GM10248 (cell line): ENCODE data around the gene CSTF2T.

Source experiments
- CTCF ChIA-PET: fragments of 300-600 bp; sonication (Branson Sonifier 250); formaldehyde crosslinking; extraction: SDS; loops from one replicate; lab custom pipeline; 2021; ENCODE audit warnings: antibody characterized with exemption; lab: Yijun Ruan, JAX
- POLR2A ChIA-PET: fragments of 350-650 bp; sonication (Branson Sonifier 250); formaldehyde crosslinking; extraction: SDS; loops from one replicate; lab custom pipeline; 2020; ENCODE audit warnings: antibody characterized with exemption; lab: Yijun Ruan, JAX
- DNase-seq: peaks from one replicate; pipeline ENCODE4 v3.0.0; 2012; ENCODE audit errors: extremely low spot score
- CTCF ChIP-seq: IDR thresholded peaks from 2 replicates; pipeline ENCODE4 v1.5.1; 2012; ENCODE audit warnings: mild to moderate bottlenecking, low read depth; ENCODE audit errors: extremely low read depth, missing control alignments, control extremely low read depth

CSTF2T gene

DNA sequence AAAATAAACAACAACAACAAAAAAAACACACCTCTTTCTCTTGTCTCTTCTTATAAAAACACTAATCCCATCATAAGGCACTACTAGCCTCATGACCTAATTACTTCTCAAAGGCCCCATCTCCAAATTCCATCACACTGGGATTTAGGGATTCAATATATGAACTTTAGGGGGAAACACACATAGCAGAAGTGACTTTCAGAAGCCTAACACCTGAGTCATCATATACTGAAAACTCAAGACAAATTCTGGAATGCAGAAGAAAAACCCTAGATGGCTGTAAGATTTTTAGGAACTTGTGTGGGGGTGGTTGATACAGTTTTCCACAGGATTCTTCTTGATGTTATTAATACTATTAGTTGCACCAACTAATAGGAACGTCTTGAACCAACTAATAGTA is 33.7 kb upstream of the CSTF2T start:
- CTCF ChIA-PET = no interaction called here
- no peak for TF ChIP-seq CTCF
- POLR2A ChIA-PET = no interaction called here
- DNase-seq = no peak

DNA sequence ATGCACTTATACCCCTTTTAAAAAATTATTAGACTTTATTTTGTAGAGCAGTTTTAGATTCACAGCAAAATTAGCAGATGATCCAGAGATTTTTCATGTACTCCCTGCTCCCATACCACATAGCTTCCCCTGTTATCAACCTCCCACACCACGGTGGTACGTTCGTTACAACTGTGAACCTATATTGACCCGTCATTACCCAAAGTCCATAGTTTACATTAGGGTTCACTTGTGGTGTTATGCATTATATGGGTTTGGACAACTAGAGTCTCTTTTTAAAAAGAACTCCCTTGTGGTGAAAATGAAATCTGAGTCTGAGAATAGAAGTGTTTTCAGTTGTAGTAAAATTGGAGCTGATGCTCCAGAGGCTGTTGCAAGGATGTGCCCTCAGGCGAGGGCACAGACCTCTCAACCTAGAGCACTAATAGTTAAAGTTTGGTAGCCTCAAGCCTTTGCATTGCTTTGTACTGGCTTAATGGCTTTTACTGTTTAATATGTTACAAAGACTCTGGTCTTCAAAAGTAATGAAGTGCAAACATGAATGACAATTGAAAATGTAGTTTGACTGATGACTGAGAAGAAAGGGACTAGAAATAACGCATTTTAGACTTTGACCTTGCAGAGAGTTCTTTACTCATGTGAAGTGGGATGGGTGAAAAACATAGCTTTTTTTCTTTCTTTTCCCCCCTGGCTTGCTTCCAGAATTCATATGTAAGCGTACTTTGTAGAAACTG is 30.6 kb upstream of the CSTF2T start:
- ChIA-PET POLR2A (no interaction called here), CTCF (no interaction called here)
- no peak for DNase-seq
- no peak for TF ChIP-seq CTCF

DNA sequence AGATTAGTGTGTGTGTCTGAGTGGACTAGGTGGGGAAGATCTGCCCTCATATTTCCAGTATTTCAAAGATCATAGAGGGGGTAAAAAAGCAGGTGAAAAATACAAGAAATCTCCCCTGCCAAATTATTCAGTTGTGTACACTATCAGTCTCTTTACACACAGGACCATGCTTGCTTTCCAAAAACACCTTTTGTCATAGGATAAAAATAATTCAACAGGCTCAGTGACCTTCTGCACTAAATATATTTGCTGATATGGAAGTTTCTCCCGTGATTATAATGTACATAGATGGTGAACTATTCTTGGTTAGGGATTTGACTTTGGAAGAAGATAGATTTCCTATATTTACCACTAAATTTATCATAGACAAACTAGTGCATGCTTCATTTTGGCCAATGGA is 24.6 kb upstream of the CSTF2T start:
- DNase-seq = no peak
- TF ChIP-seq CTCF = no peak
- CTCF ChIA-PET = no interaction called here
- POLR2A ChIA-PET = no interaction called here

DNA sequence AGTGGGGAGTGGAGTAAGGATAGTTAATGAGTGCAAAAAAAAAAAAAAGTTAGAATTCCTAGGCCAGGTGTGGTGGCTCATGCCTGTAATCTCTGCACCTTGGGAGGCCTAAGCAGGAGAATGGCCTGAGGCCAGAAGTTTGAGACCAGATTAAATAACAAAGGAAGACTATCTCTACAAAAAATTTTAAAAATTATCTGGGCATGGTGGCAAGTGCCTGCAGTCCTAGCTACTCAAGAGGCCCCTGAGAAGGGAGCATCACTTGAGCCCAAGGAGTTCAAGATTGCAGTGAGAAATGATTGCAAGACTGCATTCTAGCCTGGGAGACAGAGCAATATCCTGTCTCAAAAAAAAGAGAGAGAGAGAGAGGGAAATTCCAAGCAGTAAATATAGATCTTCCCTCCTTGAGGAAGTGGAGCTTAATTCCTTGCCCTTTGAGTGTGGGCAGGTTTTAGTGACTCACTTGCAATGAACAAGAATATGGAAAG is 19.5 kb upstream of the CSTF2T start:
- no peak for TF ChIP-seq CTCF
- no peak for DNase-seq
- CTCF ChIA-PET = interaction anchor here (1.5 to 1.7 kb wide), 2 partner anchors 10 to 16 kb away, joined by 5 to 6 read pairs; no protein-coding TSS in a partner anchor
- POLR2A ChIA-PET = no interaction called here

DNA sequence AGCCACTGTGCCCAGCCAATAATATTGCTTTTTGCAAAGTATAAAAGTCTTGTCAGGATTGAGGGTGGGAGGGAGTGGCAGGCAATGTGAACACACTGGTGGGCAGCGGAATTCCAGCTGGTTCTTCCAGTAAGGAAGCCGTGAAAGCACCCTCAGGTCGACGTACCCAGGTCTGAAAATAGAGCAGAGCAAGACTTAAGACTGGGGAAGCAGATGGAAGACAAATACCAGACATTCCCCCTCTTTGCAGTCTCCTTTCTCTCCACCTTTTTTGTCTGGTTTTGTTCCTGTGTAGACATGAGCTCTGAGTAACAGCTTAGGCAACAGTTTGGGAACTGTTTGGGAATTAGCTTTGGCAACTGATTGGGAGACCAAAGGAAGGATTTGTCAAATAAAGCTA is 17.6 kb upstream of the CSTF2T start:
- CTCF ChIA-PET = no interaction called here
- no peak for DNase-seq
- POLR2A ChIA-PET = no interaction called here
- no peak for TF ChIP-seq CTCF

DNA sequence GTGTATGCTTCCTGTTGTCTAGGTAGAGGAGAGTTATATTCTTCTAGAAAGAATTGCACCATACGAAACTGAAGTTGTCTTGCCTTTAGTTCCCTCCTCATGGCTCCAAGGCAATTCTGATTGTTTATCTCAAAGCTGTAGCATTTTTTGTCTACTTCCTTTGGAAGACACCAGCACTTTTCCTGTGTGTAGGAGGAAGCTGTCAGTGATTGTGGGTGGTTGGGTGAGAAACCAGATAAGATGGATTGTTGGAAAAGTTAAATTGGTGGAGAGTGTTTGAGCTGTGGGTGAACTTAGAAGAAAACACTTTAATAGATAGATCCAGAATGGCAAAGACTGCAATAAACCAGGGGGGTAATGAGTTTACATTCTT is 12.1 kb upstream of the CSTF2T start:
- TF ChIP-seq CTCF = no peak
- ChIA-PET POLR2A (no interaction called here), CTCF (no interaction called here)
- DNase-seq = no peak
